ENCODE data around the gene MPZL3.

MPZL3 gene, protein sequence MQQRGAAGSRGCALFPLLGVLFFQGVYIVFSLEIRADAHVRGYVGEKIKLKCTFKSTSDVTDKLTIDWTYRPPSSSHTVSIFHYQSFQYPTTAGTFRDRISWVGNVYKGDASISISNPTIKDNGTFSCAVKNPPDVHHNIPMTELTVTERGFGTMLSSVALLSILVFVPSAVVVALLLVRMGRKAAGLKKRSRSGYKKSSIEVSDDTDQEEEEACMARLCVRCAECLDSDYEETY

GRCh38 chr11:118251858-118252652, at the start of gene MPZL3:
MPZL3 (minus strand) TSS chr11:118252365; CDS start chr11:118252294, 71 bp downstream.
- TF ChIP-seq CTCF (IDR thresholded peaks at IDR 0.05; ENCODE audit: extremely low read depth, insufficient read depth, missing control alignments): no peak
- DNase-seq (ENCODE audit: low spot score): peak; percentile 81
- in situ Hi-C loops (cut with MboI; ENCODE audit: low pct_unique_long_range_greater_than_20kb, low sequenced_read_pairs, unreplicated experiment): no loop called here

GRCh38 chr11:118301600-118302195, 49.5 kb upstream of the MPZL3 start:
- no peak for DNase-seq (ENCODE audit: low spot score)
- in situ Hi-C loops (cut with MboI; ENCODE audit: low pct_unique_long_range_greater_than_20kb, low sequenced_read_pairs, unreplicated experiment): no loop called here
- no peak for TF ChIP-seq CTCF (IDR thresholded peaks at IDR 0.05; ENCODE audit: extremely low read depth, insufficient read depth, missing control alignments)

DNA sequence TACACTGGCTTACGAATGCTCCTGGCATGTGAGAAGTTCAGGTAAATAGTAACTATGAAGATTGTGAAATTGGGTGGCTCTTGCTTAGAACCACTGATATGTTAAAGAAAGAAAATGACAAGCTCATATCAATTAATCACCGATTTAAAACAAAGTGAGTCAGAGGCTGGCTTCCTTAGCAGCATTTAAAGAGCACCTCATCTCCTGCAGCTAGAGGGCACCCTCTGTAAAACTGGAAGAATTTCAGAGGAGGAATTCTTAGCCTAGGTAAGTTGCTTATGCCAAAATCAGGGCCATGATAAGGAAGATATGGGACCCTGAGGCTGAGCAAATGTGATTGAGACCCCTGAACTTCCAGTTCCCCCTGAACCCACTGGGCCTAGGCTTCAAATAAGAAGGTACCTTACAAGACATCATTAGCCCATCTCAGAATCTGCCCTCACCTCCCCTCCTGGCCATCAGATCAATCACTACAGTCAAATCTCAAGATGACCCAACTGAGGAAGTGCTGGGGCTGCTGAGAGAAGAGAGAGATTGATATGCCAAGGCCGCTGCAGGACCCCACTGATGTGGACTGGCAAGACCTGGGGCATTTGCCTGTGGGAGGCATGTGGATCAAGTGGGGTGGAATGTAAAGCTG, 43.8 kb upstream of the MPZL3 start:
- in situ Hi-C loops (cut with MboI; ENCODE audit: low pct_unique_long_range_greater_than_20kb, low sequenced_read_pairs, unreplicated experiment): no loop called here
- DNase-seq (ENCODE audit: low spot score): peak; percentile 25
- peak; percentile 70 for TF ChIP-seq CTCF (IDR thresholded peaks at IDR 0.05; ENCODE audit: extremely low read depth, insufficient read depth, missing control alignments)

- in situ Hi-C loops (cut with MboI; ENCODE audit: low pct_unique_long_range_greater_than_20kb, low sequenced_read_pairs, unreplicated experiment): no loop called here
- DNase-seq (ENCODE audit: low spot score): no peak
- no peak for TF ChIP-seq CTCF (IDR thresholded peaks at IDR 0.05; ENCODE audit: extremely low read depth, insufficient read depth, missing control alignments)
These were observed 43.0 kb upstream of the MPZL3 start for GRCh38 chr11:118295199-118295598.

DNA sequence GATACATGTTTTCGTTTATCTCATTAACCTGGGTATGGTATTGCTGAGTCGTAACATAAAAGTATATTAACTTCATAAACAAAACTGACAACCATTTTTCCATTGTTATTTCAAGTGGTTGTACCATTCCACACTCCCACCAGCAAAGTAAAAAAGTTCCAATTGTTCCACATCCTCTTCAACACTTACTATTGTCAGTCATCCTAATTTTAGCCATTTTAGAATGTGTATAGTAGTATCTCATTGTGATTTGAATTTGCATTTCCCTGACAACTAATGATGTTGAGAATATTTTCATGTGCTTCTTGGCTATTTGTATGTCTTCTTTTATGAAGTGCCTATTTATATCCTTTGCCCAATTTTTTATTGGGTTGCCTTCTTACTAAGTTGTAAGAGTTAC, 41.9 kb upstream of the MPZL3 start:
- in situ Hi-C loops (cut with MboI; ENCODE audit: low pct_unique_long_range_greater_than_20kb, low sequenced_read_pairs, unreplicated experiment): loop anchor here (5.0 kb wide), 1 partner anchor 97 kb away; no protein-coding TSS in a partner anchor
- TF ChIP-seq CTCF (IDR thresholded peaks at IDR 0.05; ENCODE audit: extremely low read depth, insufficient read depth, missing control alignments): no peak
- no peak for DNase-seq (ENCODE audit: low spot score)

DNA sequence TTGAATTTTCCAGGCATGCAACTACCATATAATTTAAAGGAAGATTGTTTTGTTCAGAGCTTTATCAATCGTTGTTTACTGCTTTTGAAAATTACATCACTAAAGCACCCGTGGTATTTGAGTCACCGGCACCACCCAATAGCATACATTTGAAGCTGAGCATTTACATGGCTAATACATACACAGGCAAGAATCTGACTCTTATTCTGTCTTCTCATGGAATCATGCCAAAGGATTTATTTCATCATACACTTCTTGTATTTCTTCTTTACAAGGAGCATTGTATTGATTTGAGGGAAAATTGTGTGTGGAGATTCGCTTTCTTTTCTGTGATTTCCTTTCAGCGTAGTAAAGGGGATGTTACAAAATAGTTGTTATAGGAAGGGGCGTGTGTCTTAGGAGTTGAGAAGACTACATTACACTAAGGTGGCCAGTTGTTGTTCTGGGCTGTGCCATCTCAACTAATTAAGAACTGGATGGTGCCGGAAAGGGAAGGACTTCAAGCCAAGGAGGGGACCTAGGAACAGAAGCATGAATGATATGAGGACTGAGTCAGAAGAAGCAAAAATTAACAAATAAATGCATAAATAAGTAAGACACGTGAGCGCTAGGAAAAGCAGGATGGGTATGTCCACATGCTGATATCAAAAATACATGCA, 39.4 kb upstream of the MPZL3 start:
- DNase-seq (ENCODE audit: low spot score): no peak
- no peak for TF ChIP-seq CTCF (IDR thresholded peaks at IDR 0.05; ENCODE audit: extremely low read depth, insufficient read depth, missing control alignments)
- in situ Hi-C loops (cut with MboI; ENCODE audit: low pct_unique_long_range_greater_than_20kb, low sequenced_read_pairs, unreplicated experiment): loop anchor here (5.0 kb wide), 1 partner anchor 94 kb away; no protein-coding TSS in a partner anchor

Measured in GM13977 (cell line).